B cell (primary cell): ENCODE results near the gene BEGAIN.

Source experiments
- CTCF ChIP-seq: fragments of 200-600 bp; IDR thresholded peaks from one replicate; pipeline ENCODE4 v1.8.0; 2022; ENCODE audit warnings: antibody characterized with exemption, mild to moderate bottlenecking
- EZH2 ChIP-seq: IDR thresholded peaks from 2 replicates; pipeline ENCODE4 v1.6.1; 2012; ENCODE audit warnings: borderline replicate concordance, low read depth, mild to moderate bottlenecking, moderate library complexity, low read length; ENCODE audit not compliant: insufficient read depth, poor library complexity, severe bottlenecking

- TF ChIP-seq CTCF (no peak), EZH2 (no peak)
Observed at GRCh38 chr14:100592461-100592891, 5.3 kb upstream of the BEGAIN start.
